GM23338 (cell line): ENCODE measurements around the gene ANKRD23.

Experiments
- CREB1 ChIP-seq: fragments of 250-450 bp; sonication (Bioruptor Pico); IDR thresholded peaks from 2 replicates; pipeline ENCODE4 v1.5.0; 2020; ENCODE audit warnings: low read depth, mild to moderate bottlenecking, moderate library complexity
- EZH2 ChIP-seq: fragments of 200-600 bp; sonication (generic); IDR thresholded peaks from one replicate; pipeline ENCODE4 v1.8.0; 2017; ENCODE audit warnings: antibody characterized with exemption, mild to moderate bottlenecking, low read depth; ENCODE audit not compliant: unreplicated experiment
- EZH2phosphoT487 ChIP-seq: fragments of 200-600 bp; sonication (generic); IDR thresholded peaks from one replicate; pipeline ENCODE4 v1.8.1; 2018; ENCODE audit warnings: antibody characterized with exemption; ENCODE audit not compliant: unreplicated experiment
- JUNB ChIP-seq: IDR thresholded peaks from one replicate; pipeline ENCODE4 v1.6.1; 2016; ENCODE audit warnings: antibody characterized with exemption; ENCODE audit not compliant: unreplicated experiment
- NANOG ChIP-seq: IDR thresholded peaks from 2 replicates; pipeline ENCODE4 v1.6.1; 2016; ENCODE audit warnings: antibody characterized with exemption, borderline replicate concordance
- POLR2AphosphoS5 ChIP-seq: IDR thresholded peaks from 2 replicates; pipeline ENCODE4 v1.6.1; 2016; ENCODE audit warnings: antibody characterized with exemption, low read depth
- ZNF114 ChIP-seq: fragments of 250-450 bp; sonication (Bioruptor Pico); IDR thresholded peaks from 2 replicates; pipeline ENCODE4 v1.5.0; 2020; ENCODE audit warnings: mild to moderate bottlenecking, moderate library complexity
- ZNF331 ChIP-seq: fragments of 250-450 bp; sonication (Bioruptor Pico); IDR thresholded peaks from 2 replicates; pipeline ENCODE4 v1.5.0; 2020; ENCODE audit warnings: low read depth, mild to moderate bottlenecking, moderate library complexity
- TF ChIP-seq, protein P1 (sequence below), 2 experiments: fragments of 200-600 bp in 1 of 2; sonication (generic) in 1 of 2; conservative IDR thresholded peaks; 2 replicates each; pipeline versions ENCODE4 v1.5.1 to v1.6.1; 2016 to 2017; ENCODE audit warnings: antibody characterized with exemption in 2 of 2, low read depth in 2 of 2, mild to moderate bottlenecking in 2 of 2, moderate library complexity in 1 of 2
- TF ChIP-seq, protein P2 (sequence below): IDR thresholded peaks from one replicate; pipeline ENCODE4 v1.6.1; 2018; ENCODE audit warnings: antibody characterized with exemption; ENCODE audit not compliant: unreplicated experiment

DNA sequence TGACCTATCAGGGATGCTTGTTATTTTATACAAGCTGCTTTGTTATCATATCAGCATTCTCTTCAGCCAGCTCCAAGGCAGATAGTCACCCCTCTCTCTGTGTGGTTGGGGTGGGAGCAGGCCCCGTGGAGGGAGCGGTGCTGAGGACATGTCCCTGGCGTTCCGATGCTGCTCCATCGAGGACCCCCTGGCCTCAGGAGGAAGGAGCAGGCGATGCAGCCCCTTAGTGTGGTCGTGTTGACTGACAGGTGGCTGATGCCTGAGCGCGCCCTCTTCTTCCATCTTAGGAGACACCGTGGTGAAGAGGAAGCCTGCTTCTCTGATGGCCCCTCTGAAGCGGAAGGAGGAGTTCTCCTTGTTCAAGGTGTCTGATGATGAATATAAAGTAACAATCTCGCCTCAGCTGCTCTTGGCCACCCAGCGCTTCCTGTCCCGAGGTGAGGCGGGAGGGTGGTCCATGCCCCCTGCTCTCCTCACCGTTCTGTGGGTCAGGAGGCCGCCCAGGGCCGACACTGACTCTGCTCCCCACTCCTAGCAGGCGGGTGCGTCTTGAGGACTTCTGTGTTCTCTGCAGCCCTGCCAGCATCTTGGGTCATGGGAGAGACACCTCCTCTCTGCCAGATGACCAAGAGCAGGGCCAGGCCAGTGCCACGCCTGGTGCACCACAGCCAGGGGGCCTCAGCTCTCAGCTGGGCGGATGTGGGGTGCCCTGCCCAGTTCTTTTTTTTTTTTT lies 17.1 kb downstream of the ANKRD23 start:
- TF ChIP-seq, protein P1, sequence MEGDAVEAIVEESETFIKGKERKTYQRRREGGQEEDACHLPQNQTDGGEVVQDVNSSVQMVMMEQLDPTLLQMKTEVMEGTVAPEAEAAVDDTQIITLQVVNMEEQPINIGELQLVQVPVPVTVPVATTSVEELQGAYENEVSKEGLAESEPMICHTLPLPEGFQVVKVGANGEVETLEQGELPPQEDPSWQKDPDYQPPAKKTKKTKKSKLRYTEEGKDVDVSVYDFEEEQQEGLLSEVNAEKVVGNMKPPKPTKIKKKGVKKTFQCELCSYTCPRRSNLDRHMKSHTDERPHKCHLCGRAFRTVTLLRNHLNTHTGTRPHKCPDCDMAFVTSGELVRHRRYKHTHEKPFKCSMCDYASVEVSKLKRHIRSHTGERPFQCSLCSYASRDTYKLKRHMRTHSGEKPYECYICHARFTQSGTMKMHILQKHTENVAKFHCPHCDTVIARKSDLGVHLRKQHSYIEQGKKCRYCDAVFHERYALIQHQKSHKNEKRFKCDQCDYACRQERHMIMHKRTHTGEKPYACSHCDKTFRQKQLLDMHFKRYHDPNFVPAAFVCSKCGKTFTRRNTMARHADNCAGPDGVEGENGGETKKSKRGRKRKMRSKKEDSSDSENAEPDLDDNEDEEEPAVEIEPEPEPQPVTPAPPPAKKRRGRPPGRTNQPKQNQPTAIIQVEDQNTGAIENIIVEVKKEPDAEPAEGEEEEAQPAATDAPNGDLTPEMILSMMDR (conservative IDR thresholded peaks at IDR 0.05; ENCODE audit: low read depth in 2 of 2): no peak
- TF ChIP-seq CREB1 (no peak), EZH2 (no peak), ZNF114 (CRISPR knock-in tag) (no peak), POLR2AphosphoS5 (no peak), EZH2phosphoT487 (no peak), ZNF331 (CRISPR knock-in tag) (no peak), JUNB (no peak), NANOG (no peak)
- TF ChIP-seq, protein P2, sequence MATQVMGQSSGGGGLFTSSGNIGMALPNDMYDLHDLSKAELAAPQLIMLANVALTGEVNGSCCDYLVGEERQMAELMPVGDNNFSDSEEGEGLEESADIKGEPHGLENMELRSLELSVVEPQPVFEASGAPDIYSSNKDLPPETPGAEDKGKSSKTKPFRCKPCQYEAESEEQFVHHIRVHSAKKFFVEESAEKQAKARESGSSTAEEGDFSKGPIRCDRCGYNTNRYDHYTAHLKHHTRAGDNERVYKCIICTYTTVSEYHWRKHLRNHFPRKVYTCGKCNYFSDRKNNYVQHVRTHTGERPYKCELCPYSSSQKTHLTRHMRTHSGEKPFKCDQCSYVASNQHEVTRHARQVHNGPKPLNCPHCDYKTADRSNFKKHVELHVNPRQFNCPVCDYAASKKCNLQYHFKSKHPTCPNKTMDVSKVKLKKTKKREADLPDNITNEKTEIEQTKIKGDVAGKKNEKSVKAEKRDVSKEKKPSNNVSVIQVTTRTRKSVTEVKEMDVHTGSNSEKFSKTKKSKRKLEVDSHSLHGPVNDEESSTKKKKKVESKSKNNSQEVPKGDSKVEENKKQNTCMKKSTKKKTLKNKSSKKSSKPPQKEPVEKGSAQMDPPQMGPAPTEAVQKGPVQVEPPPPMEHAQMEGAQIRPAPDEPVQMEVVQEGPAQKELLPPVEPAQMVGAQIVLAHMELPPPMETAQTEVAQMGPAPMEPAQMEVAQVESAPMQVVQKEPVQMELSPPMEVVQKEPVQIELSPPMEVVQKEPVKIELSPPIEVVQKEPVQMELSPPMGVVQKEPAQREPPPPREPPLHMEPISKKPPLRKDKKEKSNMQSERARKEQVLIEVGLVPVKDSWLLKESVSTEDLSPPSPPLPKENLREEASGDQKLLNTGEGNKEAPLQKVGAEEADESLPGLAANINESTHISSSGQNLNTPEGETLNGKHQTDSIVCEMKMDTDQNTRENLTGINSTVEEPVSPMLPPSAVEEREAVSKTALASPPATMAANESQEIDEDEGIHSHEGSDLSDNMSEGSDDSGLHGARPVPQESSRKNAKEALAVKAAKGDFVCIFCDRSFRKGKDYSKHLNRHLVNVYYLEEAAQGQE: no peak
